Stimulated activated CD8-positive, alpha-beta memory T cell treated with anti-CD3 and anti-CD28 coated beads, Interleukin-15, amount 100 ng/mL, for 1 hour (primary cell): Measurements from ENCODE around the gene ESCO1.
"Not testable (repeated sequence)": the region's sequence is repeated elsewhere in the genome, so short reads cannot be mapped to it uniquely, and the experiment has no call there.

ENCODE experiments used
- DNase-seq: peaks from one replicate; pipeline ENCODE4 v3.0.0-alpha.2; 2020; ENCODE audit warnings: low read depth

ESCO1 gene

GRCh38 chr18:21593540-21594257 lies 6.8 kb downstream of the ESCO1 start:
- DNase-seq = no peak

DNA sequence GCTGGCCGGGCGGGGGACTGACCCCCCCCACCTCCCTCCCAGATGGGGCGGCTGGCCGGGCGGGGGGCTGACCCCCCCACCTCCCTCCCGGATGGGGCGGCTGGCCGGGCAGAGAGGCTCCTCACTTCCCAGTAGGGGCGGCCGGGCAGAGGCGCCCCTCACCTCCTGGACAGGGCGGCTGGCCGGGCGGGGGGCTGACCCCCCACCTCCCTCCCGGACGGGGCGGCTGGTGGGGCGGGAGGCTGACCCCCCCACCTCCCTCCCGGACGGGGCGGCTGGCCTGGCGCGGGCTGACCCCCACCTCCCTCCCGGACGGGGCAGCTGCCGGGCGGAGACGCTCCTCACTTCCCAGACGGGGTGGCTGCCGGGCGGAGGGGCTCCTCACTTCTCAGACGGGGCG lies 8.1 kb downstream of the ESCO1 start:
- not testable (repeated sequence) for DNase-seq

GRCh38 chr18:21584391-21584790 lies 16.1 kb downstream of the ESCO1 start:
- DNase-seq = no peak

GRCh38 chr18:21575656-21576055 lies 24.8 kb downstream of the ESCO1 start:
- no peak for DNase-seq

GRCh38 chr18:21571772-21572171 lies 28.7 kb downstream of the ESCO1 start:
- DNase-seq = no peak

DNA sequence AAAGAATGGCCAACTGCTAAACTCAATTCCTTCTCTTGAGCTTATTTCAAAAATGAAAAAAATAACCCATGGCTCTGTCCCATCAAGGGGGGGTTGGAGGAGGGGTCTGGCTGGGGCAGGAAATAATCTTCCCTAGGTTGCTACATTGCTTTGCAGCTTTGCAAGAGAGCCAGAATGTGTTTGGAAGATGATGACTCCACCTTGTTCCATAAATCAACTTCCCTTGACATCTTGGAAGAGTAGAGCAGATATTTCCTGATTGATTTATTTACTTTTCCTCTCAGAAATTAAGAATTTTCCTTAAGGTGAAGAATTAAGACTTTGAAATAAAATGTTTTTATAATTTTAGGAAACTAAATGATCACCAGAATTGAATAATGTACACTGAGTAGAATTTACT lies 41.3 kb downstream of the ESCO1 start:
- no peak for DNase-seq

GRCh38 chr18:21557607-21558253 lies 42.8 kb downstream of the ESCO1 start:
- DNase-seq = no peak

DNA sequence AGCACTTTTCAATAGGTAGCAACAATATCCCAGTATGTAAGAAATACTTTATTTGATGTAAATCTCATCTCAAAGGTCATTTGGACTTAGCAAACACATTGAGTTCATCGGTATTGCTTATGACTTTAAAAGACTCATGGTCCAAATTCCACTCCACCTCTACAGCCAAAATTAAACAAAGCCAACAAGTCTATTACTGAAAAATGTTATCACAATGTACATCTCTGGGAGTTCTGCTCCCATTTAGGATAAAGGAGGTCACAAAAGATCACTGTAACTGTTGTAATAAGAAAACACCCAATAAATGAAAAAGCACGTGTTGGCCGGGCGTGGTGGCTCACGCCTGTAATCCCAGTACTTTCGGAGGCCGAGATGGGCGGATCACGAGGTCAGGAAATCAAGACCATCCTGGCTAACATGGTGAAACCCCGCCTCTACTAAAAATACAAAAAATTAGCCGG lies 50.0 kb downstream of the ESCO1 start:
- no peak for DNase-seq

- DNase-seq = no peak
These were observed 51.9 kb downstream of the ESCO1 start for GRCh38 chr18:21548647-21549046.

DNA sequence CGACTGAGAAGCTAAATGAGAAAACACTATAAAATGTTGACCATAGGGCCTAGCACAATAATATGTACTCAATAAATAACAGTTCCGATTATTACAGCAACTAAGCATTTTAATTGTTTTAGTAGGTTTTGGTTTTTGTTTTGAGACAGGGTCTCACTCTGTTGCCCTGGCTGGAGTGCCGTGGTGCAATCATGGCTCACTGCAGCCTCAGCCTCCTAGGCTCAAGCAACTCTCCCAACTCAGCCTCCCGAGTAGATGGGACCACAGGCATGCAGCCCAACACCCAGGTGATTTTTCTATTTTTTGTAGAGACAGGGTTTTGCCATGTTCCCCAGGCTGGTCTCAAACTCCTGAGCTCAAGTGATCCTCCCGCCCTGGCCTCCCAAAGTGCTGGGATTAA lies 54.1 kb downstream of the ESCO1 start:
- DNase-seq = no peak

DNA sequence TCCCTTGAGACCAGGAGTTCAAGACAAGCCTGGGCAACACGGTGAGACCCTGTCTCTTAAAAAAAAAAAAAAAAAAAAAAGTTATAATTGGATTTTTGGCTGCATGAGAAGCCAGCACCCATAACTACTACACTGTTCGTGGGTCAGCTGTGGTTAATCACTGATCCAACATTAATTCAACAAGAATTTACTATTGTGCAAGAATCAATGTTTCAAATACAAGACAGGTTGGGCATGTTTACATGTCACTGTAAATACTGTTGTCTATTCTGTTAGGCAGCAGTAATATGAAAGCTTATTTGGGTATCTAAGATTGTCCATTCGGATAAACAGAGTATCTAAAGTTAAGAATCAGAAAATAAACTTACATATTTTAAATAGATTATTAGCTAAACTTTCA lies 62.3 kb downstream of the ESCO1 start:
- DNase-seq = no peak

GRCh38 chr18:21534327-21534726 lies 66.2 kb downstream of the ESCO1 start:
- DNase-seq = no peak

GRCh38 chr18:21526463-21526862 lies 74.0 kb downstream of the ESCO1 start:
- no peak for DNase-seq

GRCh38 chr18:21525916-21526315 lies 74.6 kb downstream of the ESCO1 start:
- no peak for DNase-seq

GRCh38 chr18:21522530-21522929 lies 78.0 kb downstream of the ESCO1 start:
- no peak for DNase-seq

DNA sequence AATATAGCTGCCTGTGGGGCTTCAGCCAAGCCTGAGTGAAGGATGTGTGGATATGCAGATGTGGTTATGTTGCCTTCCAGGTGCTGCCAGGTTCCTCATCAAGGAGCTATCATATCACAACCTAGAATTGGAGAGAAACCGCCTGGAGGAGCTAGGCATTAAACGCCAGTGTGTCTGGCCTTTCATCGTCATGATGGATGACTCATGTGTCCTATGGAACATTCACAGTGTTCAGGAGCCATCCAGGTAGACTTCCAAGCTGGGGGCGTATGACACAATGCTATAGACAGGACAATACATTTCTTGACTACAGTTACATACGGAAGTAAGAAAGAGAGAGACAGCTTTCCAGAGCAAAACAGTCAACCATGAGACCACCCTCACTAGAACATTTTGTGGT lies 86.8 kb downstream of the ESCO1 start:
- DNase-seq = no peak

GRCh38 chr18:21513292-21513691 lies 87.2 kb downstream of the ESCO1 start:
- DNase-seq = no peak

DNA sequence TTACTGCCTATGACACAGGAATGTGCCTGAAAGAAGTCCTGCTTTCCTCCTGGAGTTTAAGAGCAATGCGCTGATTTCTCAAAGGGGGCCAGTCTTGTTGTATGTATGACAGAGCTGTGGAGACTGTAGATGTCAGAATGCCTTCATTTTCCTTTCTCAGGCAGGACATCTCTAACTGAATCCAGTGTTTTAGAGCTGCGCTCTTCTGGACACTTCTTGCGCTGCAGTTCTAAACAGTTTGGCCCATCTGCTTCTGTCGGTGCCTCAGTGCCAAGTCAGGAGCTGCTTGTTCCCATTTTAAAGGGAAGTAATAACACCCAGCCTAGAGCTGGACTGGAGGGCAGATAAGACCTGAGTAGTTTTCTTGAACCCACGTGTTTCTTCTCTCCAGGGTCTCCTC lies 91.4 kb downstream of the ESCO1 start:
- DNase-seq = no peak

- DNase-seq = no peak
These were observed 92.4 kb downstream of the ESCO1 start for GRCh38 chr18:21507913-21508701.

DNA sequence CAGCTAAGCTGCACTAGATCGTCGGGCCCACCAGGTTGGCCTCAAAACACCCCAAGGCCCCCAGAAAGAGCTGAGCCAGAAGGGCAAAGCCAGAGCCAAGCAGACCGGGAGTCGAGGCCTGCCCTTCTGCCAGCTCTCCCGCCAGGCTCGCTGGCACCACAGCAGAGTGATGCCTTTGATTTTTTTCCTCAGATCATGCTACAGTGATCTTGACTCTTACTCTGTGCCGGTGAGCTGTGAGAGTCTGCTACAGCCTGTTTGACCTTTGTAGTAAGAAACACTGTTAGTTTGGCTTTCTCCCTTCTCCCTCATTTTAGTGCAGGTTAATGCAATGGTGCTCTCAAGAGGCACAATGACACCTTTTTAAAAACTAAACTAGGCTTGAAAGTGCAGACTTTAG lies 97.8 kb downstream of the ESCO1 start:
- no peak for DNase-seq

DNA sequence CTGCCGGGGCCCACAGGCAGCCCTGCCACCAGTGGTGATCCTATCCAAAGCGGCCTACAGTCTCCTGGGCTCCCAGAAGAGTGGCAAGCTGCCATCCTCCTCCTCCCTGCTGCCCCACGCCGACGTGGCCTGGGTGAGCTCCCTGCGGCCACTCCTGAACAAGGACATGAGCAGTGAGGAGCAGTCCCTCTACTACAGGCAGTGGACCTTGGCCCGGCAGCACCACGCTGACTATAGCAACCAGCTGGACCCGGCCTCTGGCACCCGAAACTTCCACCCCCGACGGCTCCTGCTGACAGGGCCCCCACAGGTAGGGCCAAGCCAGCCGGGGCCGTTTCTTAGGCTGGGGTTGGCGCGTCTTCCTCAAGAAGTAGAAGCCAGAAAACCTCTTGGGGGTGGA lies 100.5 kb downstream of the ESCO1 start:
- no peak for DNase-seq

DNA sequence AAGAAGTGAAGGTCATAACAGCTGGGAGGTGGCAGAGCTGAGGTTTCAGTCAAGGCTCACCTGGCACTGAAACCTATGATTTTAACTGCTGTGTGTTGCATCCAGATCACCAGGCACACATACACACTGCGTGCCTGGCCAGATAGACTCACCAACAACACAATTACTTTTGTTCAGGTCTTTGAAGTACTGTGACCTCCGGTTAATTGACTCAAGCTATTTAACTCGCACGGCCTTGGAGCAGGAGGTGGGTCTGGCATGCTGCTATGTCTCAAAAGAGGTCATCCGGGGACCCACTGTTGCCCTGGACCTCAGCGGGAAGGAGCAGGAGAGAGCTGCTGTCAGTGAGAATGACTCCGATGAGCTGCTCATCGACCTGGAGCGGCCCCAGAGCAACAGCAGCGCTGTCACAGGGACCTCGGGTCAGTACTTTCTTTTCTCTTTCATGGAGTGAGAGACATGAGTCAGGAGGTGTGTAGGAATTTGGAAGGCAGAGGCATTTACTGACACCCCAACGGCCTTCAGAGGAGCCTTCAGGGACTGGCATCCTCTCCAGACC lies 104.1 kb downstream of the ESCO1 start:
- no peak for DNase-seq

DNA sequence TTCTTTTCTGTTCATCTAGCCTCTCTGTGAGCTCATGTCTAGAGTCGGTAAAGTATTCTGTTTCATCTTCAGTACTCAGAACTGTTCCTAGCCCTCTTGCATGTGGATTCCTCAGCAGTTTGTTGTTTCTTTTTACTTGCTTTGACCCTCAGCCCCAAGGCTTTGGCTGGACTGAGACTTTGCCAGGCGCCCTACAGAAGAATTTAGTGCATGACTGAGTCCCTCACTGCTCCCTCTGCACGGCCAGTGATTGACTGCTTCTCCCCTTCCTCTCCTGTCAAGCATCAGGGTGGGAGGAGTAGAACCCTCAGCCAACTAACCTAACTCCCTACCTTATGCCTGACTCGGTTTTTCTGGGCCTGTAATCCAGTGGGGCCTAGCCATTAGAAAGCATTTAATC lies 109.8 kb downstream of the ESCO1 start:
- DNase-seq = no peak
